CD4-positive, alpha-beta T cell (primary cell): ENCODE measurements around the gene ZNF385D. TPM values are rescaled to one million over a fixed set of nuclear protein-coding genes. Genes with fewer than 3 reads are reported as not detected.

Source experiments
- ATAC-seq: fragments of 200-7000 bp; cut with Tn5 transposase; one replicate; pipeline ENCODE4 v1.10.0; 2022; ENCODE audit warnings: mild to moderate bottlenecking; ENCODE audit not compliant: poor library complexity
- CTCF ChIA-PET: fragments of 350-600 bp; sonication (Branson Sonifier 250); formaldehyde crosslinking; loops from one replicate; lab custom pipeline; 2021; ENCODE audit warnings: antibody characterized with exemption, inconsistent platforms; lab: Charles Lee
- POLR2A ChIA-PET: fragments of 350-600 bp; sonication (Branson Sonifier 250); formaldehyde crosslinking; loops from one replicate; lab custom pipeline; 2021; ENCODE audit warnings: antibody characterized with exemption, inconsistent platforms; lab: Charles Lee
- DNase-seq, 14 experiments: peaks; one replicate each; pipeline ENCODE4 v3.0.0-alpha.2; 2013 to 2020; ENCODE audit warnings: mixed read lengths in 2 of 14
- H3K27ac ChIP-seq, 2 donors: one replicate each; pipeline versions ENCODE4 v1.5.1 to v1.7.0; 2013; ENCODE audit warnings: low read length in 2 of 2, low read depth in 1 of 2, mild to moderate bottlenecking in 1 of 2
- H3K27me3 ChIP-seq, 2 experiments: 1 replicate in 1 of 2; 2 replicates in 1 of 2; pipeline versions ENCODE4 v1.6.1 to v1.7.0; 2013; ENCODE audit warnings: low read length in 2 of 2, control low read depth in 1 of 2, mild to moderate bottlenecking in 1 of 2, moderate library complexity in 1 of 2; ENCODE audit not compliant: insufficient read depth in 2 of 2, control insufficient read depth in 1 of 2
- H3K36me3 ChIP-seq: one replicate; pipeline ENCODE4 v1.6.1; 2013; ENCODE audit warnings: low read length, control low read depth; ENCODE audit not compliant: insufficient read depth
- H3K4me1 ChIP-seq: one replicate; pipeline ENCODE4 v1.6.1; 2013; ENCODE audit warnings: low read length, control low read depth; ENCODE audit not compliant: insufficient read depth
- H3K4me3 ChIP-seq: one replicate; pipeline ENCODE4 v1.5.1; 2013; ENCODE audit warnings: mild to moderate bottlenecking, low read length, moderate library complexity
- H3K9me3 ChIP-seq, 2 experiments: 1 replicate in 1 of 2; 2 replicates in 1 of 2; pipeline versions ENCODE4 v1.6.1 to v1.7.0; 2013; ENCODE audit warnings: low read length in 2 of 2, mild to moderate bottlenecking in 2 of 2, control low read depth in 1 of 2, moderate library complexity in 1 of 2; ENCODE audit not compliant: control insufficient read depth in 1 of 2, insufficient read depth in 1 of 2
- H3K27ac Mint-ChIP-seq: one replicate; pipeline ENCODE4 v1.8.0; 2020; ENCODE audit warnings: mixed read lengths
- H3K27me3 Mint-ChIP-seq: one replicate; pipeline ENCODE4 v1.8.0; 2021; ENCODE audit warnings: mixed read lengths
- H3K36me3 Mint-ChIP-seq: one replicate; pipeline ENCODE4 v1.8.0; 2021; ENCODE audit warnings: low read depth, mixed read lengths
- H3K4me1 Mint-ChIP-seq: one replicate; pipeline ENCODE4 v1.8.0; 2021; ENCODE audit warnings: low read depth, mixed read lengths
- H3K4me3 Mint-ChIP-seq: one replicate; pipeline ENCODE4 v1.8.0; 2020; ENCODE audit warnings: mild to moderate bottlenecking, mixed read lengths
- H3K9me3 Mint-ChIP-seq: one replicate; pipeline ENCODE4 v1.8.0; 2020; ENCODE audit warnings: mixed read lengths
- CTCF ChIP-seq: fragments of 200-600 bp; IDR thresholded peaks from one replicate; pipeline ENCODE4 v1.8.0; 2022; ENCODE audit warnings: antibody characterized with exemption, mild to moderate bottlenecking
- intact Hi-C, 2 experiments: fragments of 100-400 bp; cut with DNase I in 1 of 2; cut with micrococcal nuclease in 1 of 2; formaldehyde crosslinking; loops; one replicate each; pipeline versions ENCODE4 v1.15.1 to v1.9.0; 2023 to 2025; cut with DNase I, micrococcal nuclease
- total RNA-seq, 174 experiments: library from RNA in 2 of 174; stranded (reverse) in 2 of 174; gene quantifications; one replicate each; pipeline ENCODE4 v1.2.3 and lab custom pipeline; 2021 to 2026

The ZNF385D gene
- total RNA-seq, 2 experiments from 2014 or later, result not detected

GRCh38 chr3:21645121-21645897, 105.7 kb downstream of the ZNF385D start:
- Histone ChIP-seq H3K4me1 (no peaks in the 10 kb centered on the region), H3K27ac (no peak overlapping the region), H3K9me3 (no peaks in the 10 kb centered on the region), H3K4me3 (no peak overlapping the region), H3K36me3 (no peaks in the 10 kb centered on the region), H3K27me3 (no peaks in the 10 kb centered on the region)
- ChIA-PET POLR2A (no interaction called here), CTCF (no interaction called here)
- DNase-seq (no peak), ATAC-seq (no peak)
- Mint-ChIP-seq H3K27ac (no peak overlapping the region), H3K27me3 (no peaks in the 10 kb centered on the region), H3K9me3 (peaks cover 3% of the 10 kb centered on the region), H3K36me3 (no peaks in the 10 kb centered on the region), H3K4me1 (no peaks in the 10 kb centered on the region), H3K4me3 (no peak overlapping the region)
- intact Hi-C loops, result no loop called here
- TF ChIP-seq CTCF, result no peak

- no peak overlapping the region for H3K27ac Mint-ChIP-seq
- intact Hi-C loops, result no loop called here
- Histone ChIP-seq H3K4me1 (no peaks in the 10 kb centered on the region), H3K4me3 (no peak overlapping the region), H3K36me3 (no peaks in the 10 kb centered on the region), H3K27me3 (no peaks in the 10 kb centered on the region), H3K27ac (no peak overlapping the region), H3K9me3 (no peaks in the 10 kb centered on the region)
- no peaks in the 10 kb centered on the region for H3K36me3 Mint-ChIP-seq
- no peak for TF ChIP-seq CTCF
- peaks cover 3% of the 10 kb centered on the region for H3K9me3 Mint-ChIP-seq
- ATAC-seq (no peak), DNase-seq (no peak)
- ChIA-PET CTCF (no interaction called here), POLR2A (no interaction called here)
- H3K27me3 Mint-ChIP-seq, result no peaks in the 10 kb centered on the region
- H3K4me3 Mint-ChIP-seq, result no peak overlapping the region
- no peaks in the 10 kb centered on the region for H3K4me1 Mint-ChIP-seq
These were observed 106.7 kb downstream of the ZNF385D start for GRCh38 chr3:21644268-21644667.

- Mint-ChIP-seq H3K4me1 (no peaks in the 10 kb centered on the region), H3K27me3 (no peaks in the 10 kb centered on the region), H3K4me3 (no peak overlapping the region), H3K27ac (no peak overlapping the region), H3K9me3 (peaks cover 3% of the 10 kb centered on the region), H3K36me3 (no peaks in the 10 kb centered on the region)
- DNase-seq (no peak), ATAC-seq (no peak)
- H3K4me1 ChIP-seq, result no peaks in the 10 kb centered on the region
- H3K4me3 ChIP-seq, result no peak overlapping the region
- POLR2A ChIA-PET, result no interaction called here
- no peak for TF ChIP-seq CTCF
- intact Hi-C loops, result no loop called here
- H3K27ac ChIP-seq, result no peak overlapping the region
- H3K36me3 ChIP-seq, result no peaks in the 10 kb centered on the region
- CTCF ChIA-PET, result no interaction called here
- H3K9me3 ChIP-seq, result no peaks in the 10 kb centered on the region
- no peaks in the 10 kb centered on the region for H3K27me3 ChIP-seq
These were observed 107.3 kb downstream of the ZNF385D start for GRCh38 chr3:21643752-21644151.
